ENCODE results near the gene PRODH2.

GRCh38 chr19:35801828-35802227, 10.8 kb downstream of the PRODH2 start:
- no peak for TF ChIP-seq CTCF (IDR thresholded peaks at IDR 0.05 in 4 of 5, conservative IDR thresholded peaks at IDR 0.05 in 1 of 5)
- no peak for TF ChIP-seq POLR2A (IDR thresholded peaks at IDR 0.05)
